HT1080 (cell line): Measurements from ENCODE around the gene OPN4. TPM values are rescaled to one million over a fixed set of nuclear protein-coding genes. Genes with fewer than 3 reads are reported as not detected.
A peak's percentile ranks its signal among the peaks of the same experiment; 100 is the strongest.

Experiments used
- DNase-seq: peaks from one replicate; pipeline ENCODE4 v3.0.0-alpha.2; 2015; ENCODE audit warnings: low read depth
- total RNA-seq: library from RNA; depleted of rRNA; stranded (reverse); fragments of >200 nt; shearing (Covaris generic); gene quantifications from 2 replicates; pipeline ENCODE4 v1.2.3, GENCODE V29; 2014

The OPN4 gene
- total RNA-seq, 1 experiment from 2014 or later: not detected

- DNase-seq: no peak
These were observed 8.1 kb downstream of the OPN4 start for GRCh38 chr10:86662186-86663045.

DNA sequence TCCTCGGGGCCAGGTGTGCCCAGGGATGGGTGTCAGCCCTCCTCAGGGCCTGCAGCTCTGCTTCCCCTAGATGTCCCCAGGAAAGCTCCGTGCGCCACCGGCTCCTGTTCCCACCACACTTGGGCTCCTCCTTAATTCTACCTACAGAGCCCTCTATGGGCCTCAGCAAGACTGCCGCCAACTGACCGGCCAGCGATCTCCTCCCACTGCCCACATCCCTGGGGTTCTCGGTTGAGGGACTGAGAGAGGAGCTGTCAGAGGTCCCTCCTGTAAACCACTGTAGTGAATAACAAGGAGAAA is 8.6 kb downstream of the OPN4 start:
- DNase-seq: no peak

GRCh38 chr10:86663576-86664339 is 9.4 kb downstream of the OPN4 start:
- DNase-seq: no peak

GRCh38 chr10:86664341-86665217 is 10.2 kb downstream of the OPN4 start:
- peak; percentile 26 for DNase-seq

GRCh38 chr10:86665218-86665607 is 10.9 kb downstream of the OPN4 start:
- no peak for DNase-seq

DNA sequence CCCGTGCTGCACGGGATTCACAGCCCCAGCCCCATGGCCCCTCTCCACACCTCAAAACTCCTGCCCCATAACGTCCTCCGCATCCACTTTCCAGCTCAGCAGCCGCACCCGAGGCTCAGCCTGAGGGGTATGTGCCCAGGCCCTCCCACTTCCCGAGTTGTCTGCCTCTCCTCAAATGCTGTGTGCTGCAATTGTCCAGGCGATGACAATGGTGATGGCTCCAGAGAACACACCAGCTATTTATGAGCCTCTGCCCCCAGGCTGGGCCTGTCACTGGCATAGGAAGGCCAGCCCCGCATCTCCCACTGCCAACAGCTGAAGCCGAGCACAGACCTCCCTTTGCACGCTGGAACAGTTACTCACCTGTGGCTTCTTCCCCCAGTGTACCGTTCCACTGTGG is 11.5 kb downstream of the OPN4 start:
- DNase-seq: no peak

- no peak for DNase-seq
These were observed 12.2 kb downstream of the OPN4 start for GRCh38 chr10:86666538-86666937.

DNA sequence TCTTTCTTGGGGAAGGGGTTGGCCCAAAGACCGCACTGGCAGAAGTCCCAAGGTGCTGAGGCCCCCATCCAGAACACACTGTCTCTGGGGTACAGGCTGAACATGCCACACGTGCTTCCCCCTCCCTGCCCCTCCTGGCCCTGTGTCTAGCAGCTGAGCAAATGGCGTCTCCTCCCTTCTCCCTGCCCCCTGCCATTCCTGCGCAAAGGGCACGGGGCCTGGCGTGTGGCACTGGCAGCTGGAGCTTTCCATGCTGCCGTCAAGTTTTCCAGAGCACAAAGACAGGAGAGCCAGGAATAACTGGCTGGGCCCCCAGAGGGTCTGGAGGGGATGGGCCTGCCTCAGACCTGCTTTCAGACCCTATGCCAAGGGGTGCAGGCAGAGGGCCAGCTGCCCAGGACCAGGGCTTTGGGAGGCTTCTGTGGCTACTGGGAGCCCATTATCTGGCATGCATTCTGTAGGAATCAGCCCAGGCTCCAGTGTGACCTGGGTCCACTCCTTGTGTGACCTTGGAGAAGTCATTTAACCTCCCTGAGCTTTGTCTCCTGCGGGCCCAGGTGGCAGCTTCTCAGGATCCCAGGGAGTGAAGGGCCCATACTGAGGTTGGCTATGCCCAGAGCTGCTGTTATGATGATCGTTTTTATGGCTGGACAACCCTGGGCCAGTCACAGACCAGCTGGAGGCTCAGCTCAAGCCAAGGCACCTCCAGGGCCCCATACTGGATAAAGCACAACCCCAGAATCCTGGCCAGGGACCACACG is 13.3 kb downstream of the OPN4 start:
- DNase-seq: no peak

GRCh38 chr10:86668297-86669165 is 14.2 kb downstream of the OPN4 start, which contains the start of gene LDB3:
LDB3 (plus strand) TSS chr10:86668511; CDS start chr10:86668692, 181 bp downstream.
- peak; percentile 59 for DNase-seq

GRCh38 chr10:86670290-86670811 is 16.0 kb downstream of the OPN4 start:
- DNase-seq: no peak

DNA sequence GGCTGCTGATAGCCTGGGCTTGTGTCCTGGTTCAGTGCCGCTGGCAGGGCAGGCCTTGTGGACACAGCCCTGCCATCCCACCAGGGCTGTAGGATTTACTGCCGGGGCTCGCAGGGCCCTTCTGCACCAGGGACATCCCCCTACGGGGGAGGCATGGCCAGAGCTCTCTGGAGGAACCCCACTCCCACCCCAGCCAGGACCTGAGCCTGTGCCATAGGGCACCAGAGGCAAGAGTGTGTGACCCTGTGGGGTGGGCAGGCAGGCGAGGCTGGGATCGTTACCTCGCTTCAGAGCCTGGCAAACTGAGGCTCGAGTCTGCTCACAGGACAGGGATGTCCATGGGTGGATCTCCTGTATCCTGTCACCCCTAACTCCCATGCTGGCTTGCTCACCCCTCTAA is 16.5 kb downstream of the OPN4 start:
- DNase-seq: no peak

DNA sequence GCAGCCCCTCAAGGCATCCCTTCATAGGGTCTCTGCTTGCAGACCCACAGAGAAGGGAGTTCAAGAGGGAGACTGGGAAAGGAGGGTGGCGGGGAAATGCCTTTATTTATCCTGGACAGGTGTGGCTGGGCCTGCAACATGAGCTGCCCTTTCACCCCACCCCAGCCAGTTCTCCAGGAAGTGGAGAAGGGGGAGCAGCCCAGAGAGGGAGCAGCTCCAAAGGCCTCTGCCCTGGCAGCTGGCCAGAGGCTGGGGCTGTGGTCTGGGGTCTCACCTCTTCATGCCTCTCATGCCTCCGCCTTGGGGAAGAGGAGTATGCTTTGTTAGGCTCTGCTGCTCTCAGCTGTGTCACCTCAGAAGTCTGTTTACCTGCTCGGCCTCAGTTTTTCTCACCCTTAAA is 17.1 kb downstream of the OPN4 start:
- DNase-seq: no peak

DNA sequence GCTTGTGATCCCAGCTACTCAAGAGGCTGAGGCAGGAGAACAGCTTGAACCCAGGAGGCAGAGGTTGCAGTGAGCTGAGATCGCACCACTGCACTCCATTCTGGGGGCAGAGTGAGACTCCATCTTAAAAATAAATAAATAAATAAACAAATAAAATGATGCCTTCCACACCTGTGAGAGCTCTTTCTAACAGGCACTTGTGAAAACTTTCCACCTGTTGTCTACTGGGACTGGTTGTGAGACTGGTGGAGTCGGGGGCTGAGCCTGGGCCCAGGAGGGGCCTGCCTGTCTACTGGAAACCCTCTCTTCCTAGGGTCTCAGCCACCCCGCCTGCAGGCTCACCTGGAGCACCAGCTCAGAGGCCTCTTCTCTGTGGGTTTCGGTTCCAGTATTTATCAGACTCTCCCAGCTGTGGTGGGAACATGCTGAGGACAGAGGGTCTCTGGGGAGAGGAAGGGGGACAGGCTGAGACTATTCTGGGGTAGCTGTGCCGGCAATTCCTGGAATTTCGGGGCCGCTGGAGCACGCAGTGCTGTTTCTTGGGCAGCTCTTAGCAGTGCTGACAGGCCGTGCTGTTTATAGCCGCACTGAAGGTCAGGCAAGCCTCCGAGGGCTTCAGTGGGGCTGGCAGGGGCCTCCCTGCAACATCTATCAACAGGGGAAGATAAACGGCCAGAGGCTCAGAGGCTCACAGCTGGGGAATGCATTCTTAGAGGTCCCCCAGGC is 17.8 kb downstream of the OPN4 start:
- DNase-seq: no peak

- no peak for DNase-seq
These were observed 19.0 kb downstream of the OPN4 start for GRCh38 chr10:86673216-86673826.

DNA sequence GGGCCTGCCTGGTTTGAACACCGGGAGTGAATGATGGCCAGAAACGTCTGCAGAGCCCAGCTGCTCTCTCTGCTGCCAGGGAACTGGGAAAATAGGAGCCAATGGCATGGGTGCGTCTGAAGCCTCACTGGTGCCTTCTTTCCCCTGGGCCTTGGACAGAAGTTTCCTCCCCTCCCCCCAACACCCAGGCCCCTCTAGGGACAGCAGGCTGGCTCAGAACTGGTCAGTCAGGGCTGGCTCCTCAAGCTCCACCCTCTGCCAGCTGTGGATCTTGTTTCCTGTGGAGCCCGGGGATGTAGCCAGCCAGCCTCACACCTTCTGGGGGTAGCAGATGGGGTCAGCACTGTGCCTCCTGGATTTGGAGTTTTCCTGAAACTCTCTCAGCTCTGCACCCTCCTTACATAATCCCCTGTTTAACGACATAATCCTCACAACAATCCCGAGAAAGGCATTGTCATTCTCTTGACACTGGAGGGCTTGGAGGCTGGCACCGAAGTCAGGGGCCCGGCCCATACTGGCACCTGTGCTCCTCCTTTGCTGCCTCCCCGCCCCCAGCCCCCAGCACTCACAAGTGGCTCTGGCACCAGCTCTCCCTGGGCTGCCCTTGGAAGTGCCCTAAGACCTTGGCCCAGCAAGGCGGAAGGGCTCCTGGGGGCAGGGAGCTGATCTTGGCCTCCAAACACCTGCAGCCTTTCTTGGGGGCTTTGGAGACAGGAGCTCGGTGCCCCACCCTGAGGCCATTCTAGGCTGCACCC is 19.7 kb downstream of the OPN4 start:
- no peak for DNase-seq

DNA sequence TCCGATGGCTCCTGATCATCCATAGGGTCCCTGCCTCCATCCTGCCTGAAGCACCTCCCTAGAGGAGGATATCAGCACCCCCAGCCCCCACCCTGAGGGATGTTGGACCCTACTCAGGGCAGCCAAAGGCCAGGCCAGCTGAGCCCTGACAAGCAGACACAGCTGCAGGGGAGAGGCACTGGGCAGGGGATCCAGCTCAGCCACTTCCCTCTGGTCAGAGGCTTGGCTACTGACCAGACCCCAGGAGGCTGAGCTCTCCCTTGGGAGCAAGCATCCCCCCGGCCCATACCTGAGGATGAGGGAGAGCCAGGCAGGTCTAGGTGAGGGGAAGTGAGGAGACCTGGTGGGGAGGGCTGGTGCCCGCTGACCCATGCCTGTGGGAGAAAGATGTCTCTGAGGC is 20.6 kb downstream of the OPN4 start:
- DNase-seq: no peak

DNA sequence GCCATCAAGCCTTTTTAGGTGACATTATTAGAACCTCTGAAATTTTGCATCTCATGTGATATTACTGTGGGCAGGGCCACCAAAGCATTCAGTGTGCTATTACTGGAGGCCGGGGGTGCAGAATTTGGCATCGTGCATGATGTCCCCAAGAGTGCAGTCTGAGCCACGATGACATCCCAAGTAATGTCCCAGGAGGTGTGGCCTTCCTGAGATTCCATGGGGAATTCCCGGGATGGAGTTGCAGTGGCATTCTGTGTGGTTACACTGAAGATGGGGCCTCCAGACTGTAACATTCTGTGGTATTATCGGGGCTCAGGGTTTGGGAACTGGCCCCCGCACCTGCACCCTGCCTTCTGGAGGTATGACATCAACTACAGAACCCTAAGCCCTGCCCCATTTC is 23.0 kb downstream of the OPN4 start:
- DNase-seq: no peak
